Lower lobe of right lung (tissue), 2 donors: Measurements from ENCODE around the gene PAIP2. TPM values are rescaled to one million over a fixed set of nuclear protein-coding genes. Genes with fewer than 3 reads are reported as not detected.
A peak's percentile ranks its signal among the peaks of the same experiment; 100 is the strongest.

Source experiments
- ATAC-seq, 2 donors: fragments of 200-7000 bp; cut with Tn5 transposase; one replicate each; pipeline ENCODE4 v1.9.1; 2020 to 2022; ENCODE audit warnings: mild to moderate bottlenecking in 2 of 2, moderate library complexity in 2 of 2
- DNase-seq: peaks from one replicate; pipeline ENCODE4 v3.0.0-alpha.2; 2020
- H3K27ac ChIP-seq: fragments of 200-600 bp; one replicate; pipeline ENCODE4 v1.8.0; 2022
- H3K27me3 ChIP-seq: fragments of 200-600 bp; one replicate; pipeline ENCODE4 v1.8.0; 2022; ENCODE audit warnings: low read depth
- H3K36me3 ChIP-seq: fragments of 200-600 bp; one replicate; pipeline ENCODE4 v1.8.0; 2022; ENCODE audit warnings: mild to moderate bottlenecking
- H3K4me1 ChIP-seq: fragments of 200-600 bp; one replicate; pipeline ENCODE4 v1.8.0; 2022
- H3K4me3 ChIP-seq: fragments of 200-600 bp; one replicate; pipeline ENCODE4 v1.8.0; 2022; ENCODE audit warnings: mild to moderate bottlenecking
- H3K9me3 ChIP-seq: fragments of 200-600 bp; one replicate; pipeline ENCODE4 v1.8.0; 2022
- intact Hi-C: fragments of 100-400 bp; cut with DNase I; formaldehyde crosslinking; loops from one replicate; pipeline ENCODE4 v1.11.0; 2022
- total RNA-seq: library from RNA; stranded (reverse); fragmentation: NEBNext Ultra II Directional; extraction: Animal tissue kit (Norgen Biotek cat#: 25700); gene quantifications from one replicate; pipeline ENCODE4 v1.2.1, GENCODE V29; 2021
- TF ChIP-seq, protein P1 (sequence below): fragments of 200-600 bp; IDR thresholded peaks from one replicate; pipeline ENCODE4 v1.8.0; 2022; ENCODE audit warnings: antibody characterized with exemption, mild to moderate bottlenecking
- donor health status: DM: no; HTN: yes; CAD: no; lungs with severe emphysema.

The PAIP2 gene
- total RNA-seq, 1 donor from 2014 or later: 84.1 TPM

GRCh38 chr5:139416651-139417050 is 75.0 kb downstream of the PAIP2 start:
- H3K27ac ChIP-seq: no peak overlapping the region
- H3K4me1 ChIP-seq: peaks cover 32% of the 10 kb centered on the region
- H3K4me3 ChIP-seq: no peak overlapping the region
- TF ChIP-seq, protein P1, sequence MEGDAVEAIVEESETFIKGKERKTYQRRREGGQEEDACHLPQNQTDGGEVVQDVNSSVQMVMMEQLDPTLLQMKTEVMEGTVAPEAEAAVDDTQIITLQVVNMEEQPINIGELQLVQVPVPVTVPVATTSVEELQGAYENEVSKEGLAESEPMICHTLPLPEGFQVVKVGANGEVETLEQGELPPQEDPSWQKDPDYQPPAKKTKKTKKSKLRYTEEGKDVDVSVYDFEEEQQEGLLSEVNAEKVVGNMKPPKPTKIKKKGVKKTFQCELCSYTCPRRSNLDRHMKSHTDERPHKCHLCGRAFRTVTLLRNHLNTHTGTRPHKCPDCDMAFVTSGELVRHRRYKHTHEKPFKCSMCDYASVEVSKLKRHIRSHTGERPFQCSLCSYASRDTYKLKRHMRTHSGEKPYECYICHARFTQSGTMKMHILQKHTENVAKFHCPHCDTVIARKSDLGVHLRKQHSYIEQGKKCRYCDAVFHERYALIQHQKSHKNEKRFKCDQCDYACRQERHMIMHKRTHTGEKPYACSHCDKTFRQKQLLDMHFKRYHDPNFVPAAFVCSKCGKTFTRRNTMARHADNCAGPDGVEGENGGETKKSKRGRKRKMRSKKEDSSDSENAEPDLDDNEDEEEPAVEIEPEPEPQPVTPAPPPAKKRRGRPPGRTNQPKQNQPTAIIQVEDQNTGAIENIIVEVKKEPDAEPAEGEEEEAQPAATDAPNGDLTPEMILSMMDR: no peak
- DNase-seq (no peak), ATAC-seq (no peak)
- peaks cover 29% of the 10 kb centered on the region for H3K36me3 ChIP-seq
- no peaks in the 10 kb centered on the region for H3K27me3 ChIP-seq
- intact Hi-C loops: no loop called here
- H3K9me3 ChIP-seq: no peaks in the 10 kb centered on the region

GRCh38 chr5:139417214-139417613 is 75.6 kb downstream of the PAIP2 start:
- Histone ChIP-seq H3K4me3 (no peak overlapping the region), H3K27me3 (no peaks in the 10 kb centered on the region), H3K27ac (no peak overlapping the region), H3K36me3 (peaks cover 32% of the 10 kb centered on the region), H3K9me3 (no peaks in the 10 kb centered on the region), H3K4me1 (peaks cover 32% of the 10 kb centered on the region)
- intact Hi-C loops: no loop called here
- DNase-seq (no peak), ATAC-seq (peak; percentile 34 to 62)
- TF ChIP-seq, protein P1: no peak

DNA sequence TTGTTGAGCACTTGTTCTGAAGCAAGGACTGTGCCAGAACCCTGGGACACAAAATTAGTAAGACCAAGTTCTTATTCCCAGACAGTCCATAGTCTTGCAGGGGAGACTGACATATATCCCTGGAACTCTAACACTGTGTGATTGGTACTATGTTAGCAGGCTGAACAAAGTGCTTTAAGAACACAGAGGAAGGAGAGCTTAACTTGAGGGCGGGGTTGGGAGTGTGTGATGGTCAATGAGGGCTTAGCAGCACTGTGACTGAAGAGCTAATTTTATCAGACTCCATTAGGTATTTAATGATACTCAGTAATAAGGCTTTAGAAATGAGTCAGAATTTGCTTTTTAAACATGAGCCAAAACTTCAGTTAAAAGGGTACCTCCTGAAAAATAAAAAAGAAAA is 77.1 kb downstream of the PAIP2 start:
- Histone ChIP-seq H3K9me3 (no peaks in the 10 kb centered on the region), H3K36me3 (peaks cover 24% of the 10 kb centered on the region), H3K4me3 (no peak overlapping the region), H3K27ac (no peak overlapping the region), H3K4me1 (peaks cover 32% of the 10 kb centered on the region), H3K27me3 (no peaks in the 10 kb centered on the region)
- TF ChIP-seq, protein P1: no peak
- ATAC-seq: no peak
- intact Hi-C loops: no loop called here
- no peak for DNase-seq

Other genes with a start within 250 kb of the PAIP2 start
- 40.6 TPM for gene SIL1, start 143.5 kb upstream of the PAIP2 start, total RNA-seq
- gene MATR3, start 48.1 kb upstream of the PAIP2 start, total RNA-seq: 176 TPM
- gene SLC23A1, start 41.4 kb downstream of the PAIP2 start, total RNA-seq: 1.4 TPM
- 7.8 TPM for gene MZB1, start 48.1 kb downstream of the PAIP2 start, total RNA-seq
- 0.86 TPM for gene PROB1, start 53.2 kb downstream of the PAIP2 start, total RNA-seq
- gene SPATA24, start 62.2 kb downstream of the PAIP2 start, total RNA-seq: 3.5 TPM
- gene DNAJC18, start 97.7 kb downstream of the PAIP2 start, total RNA-seq: 10.0 TPM
- 48.8 TPM for gene ECSCR, start 120.9 kb downstream of the PAIP2 start, total RNA-seq
- not detected for gene SMIM33, start 129.2 kb downstream of the PAIP2 start, total RNA-seq
- 120 TPM for gene STING1, start 140.9 kb downstream of the PAIP2 start, total RNA-seq
- gene UBE2D2, start 219.5 kb downstream of the PAIP2 start, total RNA-seq: 97.0 TPM